Measurements from ENCODE around the gene MED17.
"Not testable (repeated sequence)": the region's sequence is repeated elsewhere in the genome, so short reads cannot be mapped to it uniquely, and the experiment has no call there.

Gene MED17

GRCh38 chr11:93743291-93743690 is 40.8 kb upstream of the MED17 start:
- Histone ChIP-seq H3K4me3 (ENCODE audit: low read depth, low read length) (no peak overlapping the region), H3K27ac (no peak overlapping the region), H3K36me3 (peaks cover 25% of the 10 kb centered on the region), H3K9me3 (ENCODE audit: severe bottlenecking) (no peaks in the 10 kb centered on the region), H3K27me3 (ENCODE audit: insufficient read depth, low read depth, severe bottlenecking) (no peaks in the 10 kb centered on the region)
- no peak for TF ChIP-seq CTCF (IDR thresholded peaks at IDR 0.05; ENCODE audit: low read depth, low read length)
- no peak for DNase-seq

- Histone ChIP-seq H3K36me3 (peaks cover 12% of the 10 kb centered on the region), H3K9me3 (ENCODE audit: severe bottlenecking) (no peaks in the 10 kb centered on the region), H3K4me3 (ENCODE audit: low read depth, low read length) (peak overlapping the region; percentile 24), H3K27me3 (ENCODE audit: insufficient read depth, low read depth, severe bottlenecking) (no peaks in the 10 kb centered on the region), H3K27ac (peak overlapping the region; percentile 83)
- DNase-seq, result no peak
- TF ChIP-seq CTCF (IDR thresholded peaks at IDR 0.05; ENCODE audit: low read depth, low read length), result no peak
Measured at GRCh38 chr11:93744669-93745004, 39.4 kb upstream of the MED17 start.

GRCh38 chr11:93745005-93745755 is 38.9 kb upstream of the MED17 start:
- not testable (repeated sequence) for H3K9me3 ChIP-seq (ENCODE audit: severe bottlenecking); H3K27me3 ChIP-seq (ENCODE audit: insufficient read depth, low read depth, severe bottlenecking); H3K36me3 ChIP-seq
- H3K27ac ChIP-seq, result peak overlapping the region; percentile 83
- DNase-seq, result peak; percentile 53
- peak overlapping the region; percentile 24 for H3K4me3 ChIP-seq (ENCODE audit: low read depth, low read length)

- peak overlapping the region; percentile 83 for H3K27ac ChIP-seq
Measured at GRCh38 chr11:93746101-93746500, 38.0 kb upstream of the MED17 start.

GRCh38 chr11:93747122-93747521 is 37.0 kb upstream of the MED17 start:
- H3K27me3 ChIP-seq (ENCODE audit: insufficient read depth, low read depth, severe bottlenecking), result no peaks in the 10 kb centered on the region
- H3K36me3 ChIP-seq, result peaks cover 8% of the 10 kb centered on the region
- no peaks in the 10 kb centered on the region for H3K9me3 ChIP-seq (ENCODE audit: severe bottlenecking)
- H3K4me3 ChIP-seq (ENCODE audit: low read depth, low read length), result no peak overlapping the region
- no peak for TF ChIP-seq CTCF (IDR thresholded peaks at IDR 0.05; ENCODE audit: low read depth, low read length)
- no peak for DNase-seq
- no peak overlapping the region for H3K27ac ChIP-seq

More at GRCh38 chr11:93746101-93746500, 38.0 kb upstream of the MED17 start:
- no peak overlapping the region for H3K4me3 ChIP-seq (ENCODE audit: low read depth, low read length)
- H3K9me3 ChIP-seq (ENCODE audit: severe bottlenecking), result no peaks in the 10 kb centered on the region
- H3K36me3 ChIP-seq, result peaks cover 8% of the 10 kb centered on the region
- no peak for DNase-seq
- no peaks in the 10 kb centered on the region for H3K27me3 ChIP-seq (ENCODE audit: insufficient read depth, low read depth, severe bottlenecking)
- TF ChIP-seq CTCF (IDR thresholded peaks at IDR 0.05; ENCODE audit: low read depth, low read length), result no peak

- no peak overlapping the region for H3K27ac ChIP-seq
- no peak for DNase-seq
- H3K9me3 ChIP-seq (ENCODE audit: severe bottlenecking), result no peaks in the 10 kb centered on the region
- H3K36me3 ChIP-seq, result peaks cover 9% of the 10 kb centered on the region
- no peaks in the 10 kb centered on the region for H3K27me3 ChIP-seq (ENCODE audit: insufficient read depth, low read depth, severe bottlenecking)
- no peak overlapping the region for H3K4me3 ChIP-seq (ENCODE audit: low read depth, low read length)
- TF ChIP-seq CTCF (IDR thresholded peaks at IDR 0.05; ENCODE audit: low read depth, low read length), result no peak
Measured at GRCh38 chr11:93751001-93751400, 33.1 kb upstream of the MED17 start.

Measured in WERI-Rb-1 (cell line).